ENCODE measurements around the gene AMIGO3.

AMIGO3 gene

GRCh38 chr3:49724586-49724985 is 5.1 kb upstream of the AMIGO3 start:
- no peak for DNase-seq

- peak; percentile 99 for DNase-seq
These were observed 4.4 kb upstream of the AMIGO3 start, which contains the start of gene GMPPB for GRCh38 chr3:49723628-49724551. Gene GMPPB, minus strand, starts transcription at chr3:49723951. Its CDS starts 225 bp downstream, at chr3:49723726.

GRCh38 chr3:49723296-49723627 is 3.8 kb upstream of the AMIGO3 start:
- peak; percentile 44 for DNase-seq

GRCh38 chr3:49722896-49723295 is 3.4 kb upstream of the AMIGO3 start:
- DNase-seq: no peak

DNA sequence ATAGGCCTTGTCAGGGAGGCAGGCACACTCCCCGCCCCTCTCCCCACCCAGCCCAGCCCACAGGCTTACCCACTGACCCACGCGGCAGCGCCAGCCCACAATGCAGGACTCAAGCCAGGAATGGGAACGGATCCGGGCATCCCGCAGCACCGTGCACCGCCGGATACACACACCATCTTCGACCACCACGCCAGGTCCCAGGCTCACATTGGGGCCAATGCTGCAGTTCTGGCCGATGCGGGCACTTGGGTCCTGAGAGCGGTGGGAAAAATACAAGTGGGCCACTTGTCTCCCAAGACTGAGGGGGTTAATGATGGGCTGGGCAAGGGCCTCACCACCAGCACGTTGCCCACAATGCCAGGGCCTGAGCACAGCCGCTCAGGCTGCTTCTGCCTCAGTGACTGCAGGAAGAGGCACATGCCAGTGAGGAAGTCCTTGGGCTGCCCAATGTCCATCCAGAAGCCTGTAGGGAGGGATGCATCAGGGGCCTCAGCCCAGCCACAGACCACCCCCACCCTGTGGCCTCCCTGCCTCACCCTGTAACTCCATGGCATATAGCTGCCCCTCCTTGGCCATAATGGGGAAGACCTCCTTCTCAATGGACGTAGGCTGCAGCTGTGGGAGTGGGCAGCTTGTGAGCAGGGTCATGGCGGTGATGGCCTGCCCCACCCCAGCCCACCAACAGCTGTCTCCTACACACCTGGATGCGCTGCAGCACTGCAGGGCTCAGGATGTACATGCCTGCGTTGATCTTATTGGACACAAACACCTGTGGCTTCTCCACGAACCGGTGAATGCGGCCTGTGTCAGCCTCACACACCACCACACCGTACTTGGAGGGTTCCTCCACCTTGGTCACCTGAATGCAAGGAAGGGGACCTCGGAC is 2.7 kb upstream of the AMIGO3 start:
- DNase-seq: no peak

DNA sequence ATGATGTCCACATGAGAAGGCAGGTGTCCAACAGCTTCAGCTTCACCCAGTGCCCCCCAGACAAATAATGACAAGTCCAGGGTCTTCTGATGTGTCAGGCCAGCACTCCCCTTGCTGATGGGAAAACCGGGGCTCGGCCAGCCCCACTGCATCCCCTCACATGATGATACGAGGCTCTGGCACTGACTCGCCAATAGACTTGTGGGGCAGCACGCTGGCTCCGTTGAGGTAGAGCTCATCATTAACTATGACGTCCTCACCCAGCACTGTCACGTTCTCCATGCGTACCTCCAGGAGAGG is 2.1 kb upstream of the AMIGO3 start:
- DNase-seq: no peak

GRCh38 chr3:49720855-49721595 is 1.5 kb upstream of the AMIGO3 start:
- DNase-seq: no peak

DNA sequence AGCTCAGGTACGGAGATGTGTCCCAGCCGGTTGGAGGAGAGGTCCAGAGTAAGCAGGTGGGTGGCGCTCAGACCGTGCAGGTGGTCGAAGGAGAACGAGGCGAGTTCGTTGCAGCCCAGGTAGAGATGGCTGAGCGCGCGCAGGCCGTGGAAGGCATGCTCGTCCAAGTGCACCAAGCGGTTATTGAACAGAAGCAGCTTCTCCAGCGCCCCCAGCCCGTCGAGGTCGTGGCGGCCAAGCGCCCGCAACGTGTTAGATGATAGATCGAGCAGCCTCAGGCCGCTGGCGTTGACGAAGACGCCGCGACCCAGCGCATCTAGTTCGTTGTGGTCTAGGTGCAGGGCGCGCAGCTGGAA is 648 bp downstream of the AMIGO3 start:
- no peak for DNase-seq

GRCh38 chr3:49717959-49718857 is 1.3 kb downstream of the AMIGO3 start:
- DNase-seq: no peak

GRCh38 chr3:49717211-49717958 is 2.1 kb downstream of the AMIGO3 start:
- DNase-seq: no peak

- DNase-seq: no peak
These were observed 2.7 kb downstream of the AMIGO3 start for GRCh38 chr3:49716691-49717210.

DNA sequence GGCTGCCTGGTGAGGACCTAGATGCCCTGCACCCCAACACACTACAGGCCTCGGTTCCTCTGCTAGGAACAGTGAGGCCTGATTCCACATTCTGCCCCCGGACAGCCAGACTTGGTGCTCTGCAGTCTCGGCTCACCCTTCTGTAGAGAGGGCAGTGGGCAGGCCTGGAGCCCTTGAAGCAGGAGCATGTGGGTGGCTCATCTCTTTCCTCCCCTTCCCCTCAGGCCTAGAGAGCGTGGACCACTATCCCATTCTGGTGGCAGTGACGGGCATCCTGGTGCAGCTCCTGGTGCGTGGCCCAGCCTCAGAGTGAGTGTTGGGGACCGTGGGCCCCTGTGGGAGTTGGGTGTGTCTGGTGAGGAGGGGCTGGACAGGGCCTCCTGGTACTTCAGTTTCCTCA is 3.3 kb downstream of the AMIGO3 start:
- no peak for DNase-seq

GRCh38 chr3:49715611-49716121 is 3.8 kb downstream of the AMIGO3 start:
- DNase-seq: no peak

GRCh38 chr3:49714728-49715550 is 4.5 kb downstream of the AMIGO3 start:
- no peak for DNase-seq

- DNase-seq: no peak
These were observed 6.0 kb downstream of the AMIGO3 start for GRCh38 chr3:49713336-49714105.

- DNase-seq: no peak
These were observed 6.7 kb downstream of the AMIGO3 start for GRCh38 chr3:49712631-49713317.

DNA sequence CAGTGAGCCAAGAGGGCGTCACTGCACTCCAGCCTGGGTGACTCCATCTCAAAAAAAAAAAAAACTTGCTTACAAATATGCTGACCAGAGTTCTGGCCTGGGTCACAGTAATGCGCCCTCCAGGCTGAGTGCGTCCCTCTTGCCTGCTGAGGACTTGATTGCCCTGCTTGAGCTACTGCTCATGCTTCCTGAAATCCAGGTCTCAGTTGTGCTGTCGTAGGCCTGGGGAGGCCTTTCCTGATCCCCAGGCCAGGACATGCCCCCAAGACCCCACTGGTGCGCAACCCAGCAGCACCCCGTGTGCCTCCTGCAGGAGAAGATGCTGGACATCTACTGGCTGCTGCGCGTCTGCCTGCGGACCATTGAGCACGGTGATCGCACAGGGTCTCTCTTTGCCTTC is 7.3 kb downstream of the AMIGO3 start:
- DNase-seq: no peak

DNA sequence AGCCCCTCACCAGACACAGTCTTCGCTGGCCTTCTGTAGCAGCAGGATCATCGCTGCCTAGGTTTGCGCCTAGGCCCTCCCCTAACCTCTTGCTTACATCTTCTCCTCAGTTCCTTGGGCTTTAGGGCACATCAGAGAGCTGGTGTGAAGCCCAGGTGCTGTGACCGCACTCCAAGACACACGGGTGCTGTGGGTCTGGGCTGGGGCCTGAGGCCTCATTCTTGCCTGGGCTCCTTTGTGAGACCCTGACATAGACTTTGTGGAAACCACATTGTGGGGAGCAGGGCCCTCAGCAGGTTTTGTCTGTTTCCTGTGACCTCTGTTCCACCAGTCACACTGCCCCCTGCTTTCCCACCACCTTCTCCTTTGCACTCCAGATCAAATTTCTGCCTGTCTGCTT is 8.0 kb downstream of the AMIGO3 start:
- DNase-seq: no peak

GRCh38 chr3:49709852-49710251 is 9.6 kb downstream of the AMIGO3 start:
- DNase-seq: no peak
